Liver (tissue), 9 donors: ENCODE data around the gene MEGF10. TPM values are rescaled to one million over a fixed set of nuclear protein-coding genes. Genes with fewer than 3 reads are reported as not detected.

ENCODE experiments used
- DNase-seq: peaks from one replicate; pipeline ENCODE4 v3.0.0-alpha.2; 2017; ENCODE audit warnings: low spot score
- H3K27ac ChIP-seq, 2 donors: one replicate each; pipeline ENCODE4 v1.7.0; 2013; ENCODE audit warnings: inconsistent platforms in 2 of 2, low read length in 2 of 2, control low read depth in 1 of 2, low read depth in 1 of 2, mild to moderate bottlenecking in 1 of 2
- H3K27me3 ChIP-seq, 4 donors: one replicate each; pipeline versions ENCODE4 v1.6.1 to v1.7.0; 2013; ENCODE audit warnings: low read length in 3 of 4, inconsistent platforms in 1 of 4, mild to moderate bottlenecking in 1 of 4, moderate library complexity in 1 of 4; ENCODE audit not compliant: control insufficient read depth in 4 of 4, insufficient read depth in 4 of 4
- H3K36me3 ChIP-seq, 4 donors: one replicate each; pipeline versions ENCODE4 v1.6.1 to v1.7.0; 2013; ENCODE audit warnings: low read length in 3 of 4, mild to moderate bottlenecking in 3 of 4, low read depth in 1 of 4, moderate library complexity in 1 of 4; ENCODE audit not compliant: control insufficient read depth in 4 of 4, insufficient read depth in 3 of 4
- H3K4me1 ChIP-seq, 4 donors: one replicate each; pipeline versions ENCODE4 v1.6.1 to v1.7.0; 2013; ENCODE audit warnings: low read length in 3 of 4, mild to moderate bottlenecking in 3 of 4, moderate library complexity in 1 of 4; ENCODE audit not compliant: control insufficient read depth in 4 of 4, insufficient read depth in 4 of 4
- H3K4me3 ChIP-seq, 3 donors: one replicate each; pipeline versions ENCODE4 v1.6.1 to v1.7.0; 2013; ENCODE audit warnings: low read length in 3 of 3, control low read depth in 1 of 3, low read depth in 1 of 3, mild to moderate bottlenecking in 1 of 3
- H3K9ac ChIP-seq, 2 donors: one replicate each; pipeline ENCODE4 v1.7.0; 2013; ENCODE audit warnings: low read length in 2 of 2, mild to moderate bottlenecking in 2 of 2, moderate library complexity in 2 of 2, control low read depth in 1 of 2, low read depth in 1 of 2
- H3K9me3 ChIP-seq, 4 donors: one replicate each; pipeline versions ENCODE4 v1.6.1 to v1.7.0; 2013; ENCODE audit warnings: low read length in 3 of 4; ENCODE audit not compliant: control insufficient read depth in 4 of 4
- CTCF ChIP-seq: fragments of 150-350 bp; IDR thresholded peaks from 2 replicates; pipeline ENCODE4 v1.5.1; 2017; ENCODE audit warnings: improper control_type of control experiment, low read depth, low read length; ENCODE audit not compliant: missing input control
- EGR1 ChIP-seq, 2 donors: IDR thresholded peaks; 2 replicates each; pipeline ENCODE4 v1.6.1; 2016 to 2018; ENCODE audit warnings: antibody characterized with exemption in 2 of 2, low read depth in 2 of 2
- FOXA1 ChIP-seq: IDR thresholded peaks from 2 replicates; pipeline ENCODE4 v1.6.1; 2016; ENCODE audit warnings: antibody characterized with exemption
- FOXA2 ChIP-seq: IDR thresholded peaks from 2 replicates; pipeline ENCODE4 v1.6.1; 2016; ENCODE audit warnings: antibody characterized with exemption
- GABPA ChIP-seq, 2 donors: IDR thresholded peaks in 1 of 2; conservative IDR thresholded peaks in 1 of 2; 2 replicates each; pipeline ENCODE4 v1.6.1; 2016; ENCODE audit warnings: antibody characterized with exemption in 2 of 2, mild to moderate bottlenecking in 1 of 2, moderate library complexity in 1 of 2
- HNF4A ChIP-seq, 2 donors: conservative IDR thresholded peaks; 2 replicates each; pipeline ENCODE4 v1.6.1; 2016; ENCODE audit warnings: antibody characterized with exemption in 2 of 2, mild to moderate bottlenecking in 2 of 2
- HNF4G ChIP-seq: IDR thresholded peaks from 2 replicates; pipeline ENCODE4 v1.6.1; 2016; ENCODE audit warnings: antibody characterized with exemption
- JUND ChIP-seq, 2 donors: IDR thresholded peaks; 2 replicates each; pipeline ENCODE4 v1.6.1; 2016; ENCODE audit warnings: antibody characterized with exemption in 2 of 2
- NR2F2 ChIP-seq: IDR thresholded peaks from 2 replicates; pipeline ENCODE4 v1.6.1; 2016; ENCODE audit warnings: antibody characterized with exemption
- RAD21 ChIP-seq, 2 donors: IDR thresholded peaks; 2 replicates each; pipeline ENCODE4 v1.6.1; 2016; ENCODE audit warnings: antibody characterized with exemption in 2 of 2, mild to moderate bottlenecking in 2 of 2
- REST ChIP-seq: IDR thresholded peaks from 2 replicates; pipeline ENCODE4 v1.6.1; 2016; ENCODE audit warnings: antibody characterized with exemption, mild to moderate bottlenecking
- RXRA ChIP-seq, 2 donors: IDR thresholded peaks; 2 replicates each; pipeline ENCODE4 v1.6.1; 2017 to 2018; ENCODE audit warnings: antibody characterized with exemption in 2 of 2, mild to moderate bottlenecking in 1 of 2
- SP1 ChIP-seq: IDR thresholded peaks from 2 replicates; pipeline ENCODE4 v1.6.1; 2018; ENCODE audit warnings: antibody characterized with exemption, mild to moderate bottlenecking
- TAF1 ChIP-seq: conservative IDR thresholded peaks from 2 replicates; pipeline ENCODE4 v1.6.1; 2016; ENCODE audit warnings: antibody characterized with exemption, mild to moderate bottlenecking
- YY1 ChIP-seq: IDR thresholded peaks from 2 replicates; pipeline ENCODE4 v1.6.1; 2016; ENCODE audit warnings: antibody characterized with exemption, mild to moderate bottlenecking
- ZBTB33 ChIP-seq: IDR thresholded peaks from 2 replicates; pipeline ENCODE4 v1.6.1; 2016; ENCODE audit warnings: antibody characterized with exemption
- WGBS: extraction: QIAGEN DNeasy Blood & Tissue Kit; methylation state at CpG from one replicate; pipeline ENCODE4 v1.1.7; 2013; 5-methylcytosine and 5-hydroxymethylcytosine counted together
- polyA plus RNA-seq, 2 donors: library from polyadenylated mRNA; stranded (reverse) in 1 of 2; unstranded in 1 of 2; fragments of 200-250 nt in 1 of 2; fragments of >200 nt in 1 of 2; fragmentation: Nextera tagmentation in 1 of 2; extraction: Ambion mirVana in 1 of 2; gene quantifications; one replicate each; pipeline versions ENCODE4 v1.2.1 to v1.2.3, GENCODE V29; 2013 to 2015
- total RNA-seq, 2 donors: library from RNA; depleted of rRNA; stranded (reverse); fragments of >200 nt; gene quantifications; one replicate each; pipeline ENCODE4 v1.2.3, GENCODE V29; 2014
- TF ChIP-seq, protein P1 (sequence below): IDR thresholded peaks from 2 replicates; pipeline ENCODE4 v1.6.1; 2016; ENCODE audit warnings: antibody characterized with exemption
- TF ChIP-seq, protein P2 (sequence below): IDR thresholded peaks from 2 replicates; pipeline ENCODE4 v1.6.1; 2016; ENCODE audit warnings: antibody characterized with exemption
- donor health status: healthy.
- donor health status: healthy.
- donor health status: healthy.
- donor health status: healthy.
- donor health status: healthy.

Gene MEGF10
- total and polyA plus RNA-seq, 4 donors, result 0.05 to 1.0 (median 0.33) TPM; not detected in 1

GRCh38 chr5:127400539-127400938, 109.9 kb downstream of the MEGF10 start:
- DNase-seq, result no peak
- Histone ChIP-seq H3K36me3 (no peaks in the 10 kb centered on the region), H3K27me3 (peaks cover 0 to 3% (median 0%) of the 10 kb centered on the region in 4 donors), H3K9ac (no peak overlapping the region), H3K4me1 (no peaks in the 10 kb centered on the region), H3K27ac (no peak overlapping the region), H3K4me3 (no peak overlapping the region), H3K9me3 (no peaks in the 10 kb centered on the region)
- WGBS, result 57% methylated on average over 1 of the region's 1 CpG
- TF ChIP-seq CTCF (no peak), EGR1 (IDR thresholded peaks at IDR 0.05; ENCODE audit: low read depth in 2 of 2) (no peak), NR2F2 (no peak), HNF4A (conservative IDR thresholded peaks at IDR 0.05) (no peak), SP1 (no peak), JUND (IDR thresholded peaks at IDR 0.05) (no peak), ZBTB33 (no peak), GABPA (IDR thresholded peaks at IDR 0.05 in 1 of 2, conservative IDR thresholded peaks at IDR 0.05 in 1 of 2) (no peak), HNF4G (no peak), TAF1 (no peak), YY1 (no peak), REST (no peak), RAD21 (IDR thresholded peaks at IDR 0.05) (no peak), RXRA (IDR thresholded peaks at IDR 0.05) (no peak), FOXA2 (no peak), FOXA1 (no peak)
- TF ChIP-seq, protein P1, sequence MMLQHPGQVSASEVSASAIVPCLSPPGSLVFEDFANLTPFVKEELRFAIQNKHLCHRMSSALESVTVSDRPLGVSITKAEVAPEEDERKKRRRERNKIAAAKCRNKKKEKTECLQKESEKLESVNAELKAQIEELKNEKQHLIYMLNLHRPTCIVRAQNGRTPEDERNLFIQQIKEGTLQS, result no peak
- TF ChIP-seq, protein P2, sequence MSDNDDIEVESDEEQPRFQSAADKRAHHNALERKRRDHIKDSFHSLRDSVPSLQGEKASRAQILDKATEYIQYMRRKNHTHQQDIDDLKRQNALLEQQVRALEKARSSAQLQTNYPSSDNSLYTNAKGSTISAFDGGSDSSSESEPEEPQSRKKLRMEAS, result no peak
